Measurements from ENCODE around the gene LTO1.
A peak's percentile ranks its signal among the peaks of the same experiment; 100 is the strongest.
"Not testable (repeated sequence)": the region's sequence is repeated elsewhere in the genome, so short reads cannot be mapped to it uniquely, and the experiment has no call there.

The LTO1 gene

GRCh38 chr11:69700278-69701140 lies 25.4 kb upstream of the LTO1 start:
- no peak for DNase-seq (ENCODE audit: low spot score)

DNA sequence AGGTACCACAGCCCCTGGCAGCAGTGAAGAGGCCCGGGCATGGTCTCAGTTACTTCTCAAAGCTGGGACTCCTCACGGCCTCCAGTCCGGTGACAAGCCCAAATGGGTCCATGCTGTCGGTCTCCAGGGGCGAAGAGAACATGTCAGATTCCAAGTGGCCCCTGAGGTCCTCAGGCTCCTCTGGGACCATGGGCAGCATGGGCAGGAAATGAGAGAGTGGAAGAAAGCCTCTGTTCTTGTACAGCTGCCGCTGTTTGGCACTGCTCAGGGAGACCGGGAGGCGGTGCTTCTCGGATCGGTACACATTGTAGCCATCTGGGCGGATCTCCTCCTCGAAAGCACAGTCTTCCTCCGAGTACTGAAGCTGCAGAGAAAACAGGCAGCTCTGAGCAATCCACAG lies 24.1 kb upstream of the LTO1 start:
- DNase-seq (ENCODE audit: low spot score): peak; percentile 55

GRCh38 chr11:69698362-69698761 lies 23.2 kb upstream of the LTO1 start:
- no peak for DNase-seq (ENCODE audit: low spot score)

GRCh38 chr11:69697861-69698260 lies 22.7 kb upstream of the LTO1 start:
- DNase-seq (ENCODE audit: low spot score): no peak

GRCh38 chr11:69697469-69697843 lies 22.3 kb upstream of the LTO1 start:
- no peak for DNase-seq (ENCODE audit: low spot score)

GRCh38 chr11:69696749-69697468 lies 21.8 kb upstream of the LTO1 start:
- no peak for DNase-seq (ENCODE audit: low spot score)

GRCh38 chr11:69695995-69696394 lies 20.8 kb upstream of the LTO1 start:
- not testable (repeated sequence) for DNase-seq (ENCODE audit: low spot score)

DNA sequence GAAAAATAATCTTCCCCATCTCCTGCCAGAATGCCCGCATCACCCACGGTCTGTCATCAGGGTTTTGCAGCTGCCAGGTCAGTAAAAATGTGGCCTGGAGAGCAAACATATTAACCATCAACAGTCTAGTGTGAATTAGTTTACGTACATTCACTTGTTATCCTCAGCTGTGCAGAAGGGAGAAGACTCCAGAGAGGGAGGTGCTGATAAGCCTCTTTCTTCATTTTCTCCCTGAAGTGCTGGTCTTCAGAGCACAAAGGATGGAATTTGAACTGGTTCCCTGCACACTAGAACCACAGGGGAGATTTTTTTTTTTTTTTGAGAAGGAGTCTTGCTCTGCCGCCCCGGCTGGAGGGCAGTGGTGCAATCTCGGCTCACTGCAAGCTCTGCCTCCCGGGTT lies 20.4 kb upstream of the LTO1 start:
- DNase-seq (ENCODE audit: low spot score): no peak

GRCh38 chr11:69694781-69695180 lies 19.6 kb upstream of the LTO1 start:
- no peak for DNase-seq (ENCODE audit: low spot score)

DNA sequence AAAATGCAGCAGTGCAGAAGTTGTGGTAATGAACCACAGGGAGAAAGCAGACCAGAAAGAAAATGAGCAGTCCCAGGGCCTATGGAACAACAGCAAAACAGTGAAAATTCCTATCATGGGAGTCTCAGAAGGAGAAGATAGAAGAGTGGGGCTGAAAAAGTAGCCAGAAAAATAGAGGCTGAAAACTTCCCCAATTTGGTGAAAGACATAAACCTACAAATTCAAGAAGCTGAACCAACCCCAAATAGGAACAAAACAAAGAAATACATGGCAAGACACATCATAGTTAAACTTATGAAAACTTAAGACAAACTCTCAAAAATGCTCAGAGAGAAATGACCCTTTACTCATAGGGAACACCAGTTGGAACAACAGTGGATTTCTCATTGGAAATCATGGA lies 17.3 kb upstream of the LTO1 start:
- DNase-seq (ENCODE audit: low spot score): no peak

DNA sequence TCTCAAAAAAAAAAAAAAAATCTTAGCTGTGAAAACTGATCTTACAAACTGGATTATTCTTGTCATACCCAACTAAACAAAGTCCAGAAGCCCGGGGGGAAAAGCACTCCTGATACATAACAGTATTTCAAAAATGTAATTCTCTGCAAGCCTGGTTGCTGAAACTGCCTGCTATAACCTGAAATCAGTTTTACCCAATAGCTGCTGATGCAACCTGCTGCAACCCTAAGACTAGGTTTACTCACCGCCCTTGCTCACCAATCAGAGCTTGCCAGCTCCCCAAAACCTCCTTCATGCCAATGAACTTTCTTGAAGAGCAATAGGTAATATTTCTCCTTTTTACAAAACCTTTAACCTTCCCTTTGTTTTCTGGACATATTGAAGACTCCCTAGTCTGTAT lies 16.3 kb upstream of the LTO1 start:
- DNase-seq (ENCODE audit: low spot score): no peak

- DNase-seq (ENCODE audit: low spot score): no peak
Measured at GRCh38 chr11:69689484-69690319, 14.5 kb upstream of the LTO1 start.

GRCh38 chr11:69687969-69688771 lies 13.0 kb upstream of the LTO1 start:
- not testable (repeated sequence) for DNase-seq (ENCODE audit: low spot score)

DNA sequence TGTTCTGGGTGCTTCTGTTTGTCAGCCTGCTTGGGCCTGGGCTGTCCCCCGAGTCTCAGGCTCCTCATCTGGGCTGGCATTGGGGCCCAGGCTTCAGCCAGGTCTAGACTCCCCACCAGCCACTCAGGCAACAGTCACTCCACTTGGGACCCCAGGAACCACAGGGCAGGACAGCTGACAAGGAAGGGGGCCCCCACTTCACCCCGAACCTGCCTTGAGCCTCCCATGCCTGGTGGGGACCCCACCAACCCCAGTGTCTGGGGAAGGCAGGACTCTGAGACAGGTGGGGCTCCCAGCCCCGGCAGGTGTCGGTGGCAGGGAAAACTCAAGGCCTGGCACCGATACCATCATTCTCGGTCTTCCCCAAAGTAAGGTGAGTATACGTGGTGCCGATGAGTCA lies 11.7 kb upstream of the LTO1 start:
- DNase-seq (ENCODE audit: low spot score): no peak

GRCh38 chr11:69686452-69686851 lies 11.3 kb upstream of the LTO1 start:
- no peak for DNase-seq (ENCODE audit: low spot score)

DNA sequence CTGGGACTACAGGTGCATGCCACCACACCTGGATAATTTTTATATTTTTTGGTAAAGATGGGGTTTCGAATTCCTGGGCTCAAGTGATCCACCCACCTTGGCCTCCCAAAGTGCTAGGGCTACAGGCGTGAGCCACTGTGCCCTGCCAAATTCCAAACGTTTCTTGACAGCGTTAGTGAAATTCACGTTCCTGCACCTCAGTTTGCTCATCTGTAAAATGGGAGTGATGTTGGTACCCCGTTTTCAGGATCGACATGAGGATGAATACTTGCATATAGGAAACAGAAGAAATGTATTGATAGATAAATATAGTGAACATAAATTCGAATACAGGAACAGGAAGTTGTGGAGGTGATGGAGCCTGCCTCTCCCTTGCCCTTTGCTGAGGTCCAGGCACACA lies 10.2 kb upstream of the LTO1 start:
- no peak for DNase-seq (ENCODE audit: low spot score)

GRCh38 chr11:69684651-69685050 lies 9.5 kb upstream of the LTO1 start:
- no peak for DNase-seq (ENCODE audit: low spot score)

DNA sequence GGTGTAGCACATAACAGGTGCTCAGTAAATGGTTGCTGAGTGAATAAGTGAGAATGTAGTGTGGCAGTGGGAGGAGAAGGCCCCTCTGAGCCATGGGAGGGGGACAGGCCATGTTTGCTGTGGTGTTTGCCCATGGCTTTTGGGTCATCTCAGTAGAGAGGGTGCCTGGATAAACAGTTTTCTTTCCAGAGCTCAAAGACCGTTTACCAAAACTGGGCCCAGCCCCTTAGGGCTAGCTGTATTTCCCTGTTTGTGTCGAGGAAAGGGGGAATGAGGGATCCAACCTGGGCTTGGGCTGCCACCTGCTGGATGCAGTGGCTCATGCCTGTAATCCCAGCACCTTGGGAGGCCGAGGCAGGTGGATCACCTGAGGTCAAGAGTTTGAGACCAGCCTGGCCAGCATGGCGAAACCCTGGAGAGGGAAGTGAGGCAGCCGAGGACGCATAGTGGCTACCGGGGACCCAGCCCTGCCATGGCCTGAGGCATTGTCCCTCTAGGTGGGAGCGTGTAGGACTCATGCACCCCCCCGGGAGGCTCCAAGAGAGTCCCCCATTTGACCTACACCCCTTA lies 8.7 kb upstream of the LTO1 start:
- no peak for DNase-seq (ENCODE audit: low spot score)

DNA sequence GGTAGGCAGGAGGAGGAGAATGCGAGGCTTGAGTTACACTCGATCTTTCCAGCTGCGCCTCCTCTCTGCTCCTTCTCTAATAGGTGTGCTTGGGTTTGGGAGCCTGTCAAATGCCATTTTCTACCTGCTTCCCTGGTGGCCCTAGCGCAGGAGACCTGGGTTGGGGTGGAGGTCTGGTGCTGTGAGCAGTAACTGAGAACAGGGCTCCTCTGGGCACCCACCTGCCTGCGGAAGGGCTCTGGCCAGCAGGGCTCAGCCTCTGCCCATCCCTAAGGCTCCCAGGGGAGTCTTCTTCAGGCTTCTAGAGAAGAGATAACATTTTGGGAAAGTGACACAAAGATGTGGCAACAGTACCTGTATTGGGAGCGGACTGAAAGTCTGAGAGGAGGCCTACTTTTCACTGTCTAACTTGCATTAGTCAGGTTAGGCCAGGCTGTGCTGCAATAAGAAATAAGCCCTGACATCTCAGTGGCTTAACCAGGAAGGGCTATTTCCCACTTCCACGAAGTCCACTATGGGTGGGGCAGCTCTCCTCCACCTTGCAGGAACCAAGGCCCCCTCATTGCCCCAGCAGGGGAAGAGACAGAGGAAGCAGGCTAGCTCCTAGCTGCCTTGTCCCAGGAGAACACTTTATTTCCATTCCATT lies 7.7 kb upstream of the LTO1 start:
- no peak for DNase-seq (ENCODE audit: low spot score)

GRCh38 chr11:69682221-69682620 lies 7.1 kb upstream of the LTO1 start:
- no peak for DNase-seq (ENCODE audit: low spot score)

DNA sequence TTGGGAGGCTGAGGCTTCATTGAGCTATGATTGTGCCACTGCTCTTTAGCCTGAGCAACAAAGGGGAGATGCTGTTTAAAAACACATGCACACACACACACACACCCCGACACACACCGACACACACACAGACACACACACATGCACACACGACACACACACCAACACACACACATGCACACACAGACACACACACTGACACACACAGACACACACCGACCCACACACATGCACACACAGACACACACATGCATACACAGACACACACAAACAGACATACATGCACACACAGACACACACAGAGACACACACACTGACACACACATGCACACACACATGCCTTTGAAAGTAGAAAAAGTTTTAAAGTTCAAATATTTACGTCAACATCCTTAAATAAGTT lies 5.5 kb upstream of the LTO1 start:
- DNase-seq (ENCODE audit: low spot score): no peak

All from GM03348 (cell line).